Adrenal gland (tissue), 5 donors: ENCODE data around the gene PSTPIP2.

Experiments used
- POLR2A ChIP-seq, 2 donors: fragments of 450-650 bp; IDR thresholded peaks; one replicate each; pipeline ENCODE4 v1.6.1; 2017; ENCODE audit warnings: antibody characterized with exemption in 2 of 2, mild to moderate bottlenecking in 2 of 2, moderate library complexity in 1 of 2
- TF ChIP-seq, protein P1 (sequence below), 6 experiments: fragments of 450-650 bp in 4 of 6; fragments of 200-600 bp in 2 of 6; sonication (generic) in 1 of 6; IDR thresholded peaks; 1 replicate in 5 of 6; 2 replicates in 1 of 6; pipeline versions ENCODE4 v1.5.1 to v1.8.0; 2016 to 2021; ENCODE audit warnings: antibody characterized with exemption in 6 of 6, mild to moderate bottlenecking in 2 of 6, moderate library complexity in 1 of 6
- donor health status: DM: no; HTN: no; CAD: no.

DNA sequence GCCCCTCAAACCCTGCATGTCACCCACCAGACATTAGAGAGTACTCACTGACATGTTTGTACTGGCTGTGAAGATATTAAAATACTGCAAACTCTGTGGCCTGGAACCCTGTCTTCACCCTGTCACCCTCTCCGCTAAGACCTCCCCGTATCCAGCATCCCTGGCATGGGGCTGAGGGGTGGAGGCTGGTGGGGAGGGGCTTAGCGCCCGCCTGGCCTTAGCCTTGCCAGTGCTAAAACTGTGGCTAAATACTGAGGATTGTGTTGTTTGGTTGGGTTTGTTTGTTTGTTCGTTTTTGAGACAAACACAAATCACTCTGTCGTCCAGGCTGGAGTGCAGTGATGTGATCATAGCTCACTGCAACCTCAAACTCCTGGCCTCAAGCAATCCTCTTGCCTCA lies 1.8 kb downstream of the PSTPIP2 start:
- TF ChIP-seq, protein P1, sequence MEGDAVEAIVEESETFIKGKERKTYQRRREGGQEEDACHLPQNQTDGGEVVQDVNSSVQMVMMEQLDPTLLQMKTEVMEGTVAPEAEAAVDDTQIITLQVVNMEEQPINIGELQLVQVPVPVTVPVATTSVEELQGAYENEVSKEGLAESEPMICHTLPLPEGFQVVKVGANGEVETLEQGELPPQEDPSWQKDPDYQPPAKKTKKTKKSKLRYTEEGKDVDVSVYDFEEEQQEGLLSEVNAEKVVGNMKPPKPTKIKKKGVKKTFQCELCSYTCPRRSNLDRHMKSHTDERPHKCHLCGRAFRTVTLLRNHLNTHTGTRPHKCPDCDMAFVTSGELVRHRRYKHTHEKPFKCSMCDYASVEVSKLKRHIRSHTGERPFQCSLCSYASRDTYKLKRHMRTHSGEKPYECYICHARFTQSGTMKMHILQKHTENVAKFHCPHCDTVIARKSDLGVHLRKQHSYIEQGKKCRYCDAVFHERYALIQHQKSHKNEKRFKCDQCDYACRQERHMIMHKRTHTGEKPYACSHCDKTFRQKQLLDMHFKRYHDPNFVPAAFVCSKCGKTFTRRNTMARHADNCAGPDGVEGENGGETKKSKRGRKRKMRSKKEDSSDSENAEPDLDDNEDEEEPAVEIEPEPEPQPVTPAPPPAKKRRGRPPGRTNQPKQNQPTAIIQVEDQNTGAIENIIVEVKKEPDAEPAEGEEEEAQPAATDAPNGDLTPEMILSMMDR (IDR thresholded peaks at IDR 0.05): no peak
- TF ChIP-seq POLR2A (IDR thresholded peaks at IDR 0.05): no peak
